Measurements from ENCODE around the gene C1QTNF12.

C1QTNF12 gene

GRCh38 chr1:1218524-1219200, 27.9 kb downstream of the C1QTNF12 start:
- peaks cover 7% of the 10 kb centered on the region for H3K36me3 ChIP-seq (replicated peaks; ENCODE audit: insufficient read depth, low read length)
- H4K20me1 ChIP-seq (ENCODE audit: insufficient read depth, low read length) = no peaks in the 10 kb centered on the region
- no peaks in the 10 kb centered on the region for H3K9me2 ChIP-seq (replicated peaks; ENCODE audit: insufficient read depth, low read length)

GRCh38 chr1:1217621-1218523, 28.6 kb downstream of the C1QTNF12 start:
- no peaks in the 10 kb centered on the region for H3K9me3 ChIP-seq (replicated peaks; ENCODE audit: insufficient read depth, low read length)
- no peaks in the 10 kb centered on the region for H3K9me2 ChIP-seq (replicated peaks; ENCODE audit: insufficient read depth, low read length)
- H3K4me3 ChIP-seq (ENCODE audit: low read length) = no peak overlapping the region
- H3K27me3 ChIP-seq (replicated peaks; ENCODE audit: insufficient read depth, low read length) = peaks cover 3% of the 10 kb centered on the region; the same call in 1 of the 2 replicates
- no peak overlapping the region for H3K27ac ChIP-seq (ENCODE audit: low read length)
- H3K36me3 ChIP-seq (replicated peaks; ENCODE audit: insufficient read depth, low read length) = peaks cover 2% of the 10 kb centered on the region; the same call in 1 of the 2 replicates
- H3K4me2 ChIP-seq (ENCODE audit: low read depth, low read length) = no peak overlapping the region
- no peak overlapping the region for H3K9ac ChIP-seq (ENCODE audit: low read length)
- no peaks in the 10 kb centered on the region for H3K4me1 ChIP-seq (ENCODE audit: low read length)
- H4K20me1 ChIP-seq (ENCODE audit: insufficient read depth, low read length) = no peaks in the 10 kb centered on the region
- 0 out of 2 replicates have a peak, but pooled peaks cover 2% of the 10 kb centered on the region for H3F3A ChIP-seq (ENCODE audit: insufficient read depth, low read length)
- no peak overlapping the region for H2AFZ ChIP-seq (ENCODE audit: low read length)
- TF ChIP-seq CTCF (IDR thresholded peaks at IDR 0.05; ENCODE audit: low read length) = no peak
- DNase-seq = no peak
- H3K79me2 ChIP-seq (ENCODE audit: low read length) = no peaks in the 10 kb centered on the region

More at GRCh38 chr1:1218524-1219200, 27.9 kb downstream of the C1QTNF12 start:
- no peak for DNase-seq
- Histone ChIP-seq H3F3A (ENCODE audit: insufficient read depth, low read length) (0 out of 2 replicates have a peak, but pooled peaks cover 2% of the 10 kb centered on the region), H3K9ac (ENCODE audit: low read length) (no peak overlapping the region), H3K4me3 (ENCODE audit: low read length) (no peak overlapping the region), H2AFZ (ENCODE audit: low read length) (no peak overlapping the region), H3K9me3 (replicated peaks; ENCODE audit: insufficient read depth, low read length) (no peaks in the 10 kb centered on the region), H3K4me1 (ENCODE audit: low read length) (no peaks in the 10 kb centered on the region), H3K27ac (ENCODE audit: low read length) (no peak overlapping the region), H3K4me2 (ENCODE audit: low read depth, low read length) (no peak overlapping the region), H3K79me2 (ENCODE audit: low read length) (no peaks in the 10 kb centered on the region), H3K27me3 (replicated peaks; ENCODE audit: insufficient read depth, low read length) (no peaks in the 10 kb centered on the region; the same call in 1 of the 2 replicates)
- TF ChIP-seq EZH2phosphoT487 (IDR thresholded peaks at IDR 0.05; ENCODE audit: low read length) (no peak), EZH2 (optimal IDR thresholded peaks at IDR 0.05; ENCODE audit: low read depth, low read length) (no peak), CTCF (IDR thresholded peaks at IDR 0.05; ENCODE audit: low read length) (no peak)

DNA sequence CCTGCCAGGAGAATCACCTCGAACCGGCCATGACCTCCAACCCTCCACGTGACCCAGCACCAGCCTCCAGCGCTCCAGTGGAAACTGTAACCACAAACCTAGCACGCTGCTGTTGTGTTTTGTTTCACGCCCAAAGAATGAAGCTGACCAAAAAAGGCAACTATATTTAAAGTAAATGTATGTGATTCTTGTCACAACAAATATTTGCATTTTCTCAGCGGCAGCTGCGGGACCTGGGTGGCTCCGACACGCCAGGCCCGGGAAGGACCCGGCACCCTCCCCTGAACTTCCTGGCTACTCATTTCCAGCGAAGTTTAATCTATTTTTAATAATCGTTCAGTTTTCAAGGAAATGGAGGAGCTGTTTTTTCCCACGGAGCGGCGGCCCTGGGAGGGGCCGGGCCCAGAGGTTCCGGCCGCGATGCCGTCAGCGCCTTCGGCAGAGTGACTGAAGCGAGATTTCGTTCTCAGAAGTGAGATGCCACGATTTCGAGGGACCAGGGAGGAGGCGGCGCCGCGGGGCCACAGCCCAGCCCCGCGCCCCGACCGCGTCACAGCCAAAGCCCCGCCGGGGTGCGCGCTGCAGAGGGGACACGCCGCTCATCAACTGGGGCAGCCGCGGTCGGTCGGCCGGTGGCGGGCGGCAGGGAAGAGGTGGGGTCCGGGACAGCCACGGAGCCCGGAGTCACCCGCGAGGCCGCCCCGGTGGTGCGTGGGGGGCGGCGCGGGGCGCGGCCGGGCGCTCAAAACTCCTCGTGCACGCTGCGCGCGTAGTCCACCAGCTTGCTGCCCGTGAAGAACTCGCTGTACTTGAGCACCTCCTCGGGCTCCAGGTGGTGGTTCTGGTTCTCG, 29.5 kb downstream of the C1QTNF12 start:
- Histone ChIP-seq H3K27ac (ENCODE audit: low read length) (no peak overlapping the region), H3K4me2 (ENCODE audit: low read depth, low read length) (no peak overlapping the region), H3K9me2 (replicated peaks; ENCODE audit: insufficient read depth, low read length) (no peaks in the 10 kb centered on the region), H3K9ac (ENCODE audit: low read length) (no peak overlapping the region), H3K4me1 (ENCODE audit: low read length) (no peaks in the 10 kb centered on the region), H3K79me2 (ENCODE audit: low read length) (no peaks in the 10 kb centered on the region), H3K36me3 (replicated peaks; ENCODE audit: insufficient read depth, low read length) (no peaks in the 10 kb centered on the region), H3K4me3 (ENCODE audit: low read length) (no peak overlapping the region), H2AFZ (ENCODE audit: low read length) (no peak overlapping the region), H3K9me3 (replicated peaks; ENCODE audit: insufficient read depth, low read length) (no peaks in the 10 kb centered on the region), H4K20me1 (ENCODE audit: insufficient read depth, low read length) (no peaks in the 10 kb centered on the region), H3F3A (ENCODE audit: insufficient read depth, low read length) (0 out of 2 replicates have a peak, but pooled peaks cover 2% of the 10 kb centered on the region), H3K27me3 (replicated peaks; ENCODE audit: insufficient read depth, low read length) (peaks cover 6% of the 10 kb centered on the region)
- TF ChIP-seq EZH2 (optimal IDR thresholded peaks at IDR 0.05; ENCODE audit: low read depth, low read length) (no peak), EZH2phosphoT487 (IDR thresholded peaks at IDR 0.05; ENCODE audit: low read length) (no peak), CTCF (IDR thresholded peaks at IDR 0.05; ENCODE audit: low read length) (no peak)
- DNase-seq = no peak

All from MM.1S (cell line).